Right lobe of liver (tissue), 4 donors: ENCODE data around the gene SUPV3L1.

Source experiments
- CTCF ChIP-seq, 4 donors: fragments of 200-600 bp in 3 of 4; fragments of 450-650 bp in 1 of 4; IDR thresholded peaks; one replicate each; pipeline versions ENCODE4 v1.5.1 to v1.8.0; 2016 to 2022; ENCODE audit warnings: antibody characterized with exemption in 4 of 4, mild to moderate bottlenecking in 2 of 4
- POLR2A ChIP-seq: fragments of 450-650 bp; IDR thresholded peaks from one replicate; pipeline ENCODE4 v1.6.1; 2017; ENCODE audit warnings: antibody characterized with exemption, mild to moderate bottlenecking
- donor health status: DM: no; HTN: no; CAD: no.
- donor health status: DM: no; HTN: no; CAD: no.
- donor health status: DM: no; HTN: yes; CAD: no.

- TF ChIP-seq CTCF (IDR thresholded peaks at IDR 0.05) (no peak), POLR2A (no peak)
Measured at GRCh38 chr10:69254877-69255276, 74.8 kb downstream of the SUPV3L1 start.
